Keratinocyte (primary cell): Measurements from ENCODE around the gene USP38. TPM values are rescaled to one million over a fixed set of nuclear protein-coding genes. Genes with fewer than 3 reads are reported as not detected.

Experiments
- DNase-seq: peaks from one replicate; pipeline ENCODE4 v3.0.0-alpha.2; 2011; ENCODE audit warnings: low read depth, missing footprints, low spot score
- FAIRE-seq: peaks from 2 replicates; lab custom pipeline; 2011; peaks lifted over from hg19 to GRCh38; lab: Jason Lieb, UNC
- H2AFZ ChIP-seq: 2 replicates; pipeline ENCODE4 v1.6.0; 2012; ENCODE audit warnings: low read length, control low read depth, inconsistent platforms; ENCODE audit not compliant: control insufficient read depth
- H3K27ac ChIP-seq: 2 replicates; pipeline ENCODE4 v1.5.1; 2011; ENCODE audit warnings: low read length; ENCODE audit not compliant: control insufficient read depth, insufficient read depth
- H3K27me3 ChIP-seq: 3 replicates; pipeline ENCODE4 v1.6.0; 2011; ENCODE audit warnings: low read length; ENCODE audit not compliant: control insufficient read depth, insufficient read depth; ENCODE audit errors: extremely low read depth
- H3K36me3 ChIP-seq, 2 experiments: 2 replicates in 1 of 2; 3 replicates in 1 of 2; pipeline ENCODE4 v1.5.1; 2011; ENCODE audit warnings: low read length in 2 of 2, mild to moderate bottlenecking in 1 of 2; ENCODE audit not compliant: control insufficient read depth in 2 of 2, insufficient read depth in 2 of 2; ENCODE audit errors: extremely low read depth in 1 of 2
- H3K4me1 ChIP-seq: 3 replicates; pipeline ENCODE4 v1.5.1; 2011; ENCODE audit warnings: low read length; ENCODE audit not compliant: control insufficient read depth, insufficient read depth; ENCODE audit errors: extremely low read depth
- H3K4me2 ChIP-seq: 3 replicates; pipeline ENCODE4 v1.6.0; 2011; ENCODE audit warnings: low read depth, low read length; ENCODE audit not compliant: control insufficient read depth, insufficient read depth; ENCODE audit errors: extremely low read depth
- H3K4me3 ChIP-seq, 3 experiments: fragments of 200-600 bp in 1 of 3; sonication (generic) in 1 of 3; 2 replicates in 2 of 3; 3 replicates in 1 of 3; pipeline ENCODE4 v1.5.1; 2011 to 2016; ENCODE audit warnings: low read length in 3 of 3, mild to moderate bottlenecking in 3 of 3, control low read depth in 2 of 3, inconsistent platforms in 1 of 3, low read depth in 1 of 3, mixed read lengths in 1 of 3, mixed run types in 1 of 3, moderate library complexity in 1 of 3; ENCODE audit not compliant: control insufficient read depth in 2 of 3, insufficient read depth in 2 of 3; ENCODE audit errors: extremely low read depth in 1 of 3
- H3K79me2 ChIP-seq: 2 replicates; pipeline ENCODE4 v1.6.0; 2012; ENCODE audit warnings: low read length; ENCODE audit not compliant: control insufficient read depth, insufficient read depth
- H3K9ac ChIP-seq: 3 replicates; pipeline ENCODE4 v1.6.0; 2011; ENCODE audit warnings: low read length; ENCODE audit not compliant: control insufficient read depth, insufficient read depth; ENCODE audit errors: extremely low read depth
- H3K9me1 ChIP-seq: 3 replicates; pipeline ENCODE4 v1.6.0; 2011; ENCODE audit warnings: low read length; ENCODE audit not compliant: control insufficient read depth, insufficient read depth; ENCODE audit errors: extremely low read depth
- H3K9me3 ChIP-seq: 2 replicates; pipeline ENCODE4 v1.5.1; 2012; ENCODE audit warnings: low read depth, low read length; ENCODE audit not compliant: control insufficient read depth
- H4K20me1 ChIP-seq: 3 replicates; pipeline ENCODE4 v1.6.0; 2011; ENCODE audit warnings: low read length; ENCODE audit not compliant: control insufficient read depth, insufficient read depth; ENCODE audit errors: extremely low read depth
- EZH2 ChIP-seq: IDR thresholded peaks from one replicate; pipeline ENCODE4 v1.6.1; 2012; ENCODE audit warnings: inconsistent platforms, mild to moderate bottlenecking, low read length, moderate library complexity
- dilution Hi-C: fragments of 300-500 bp; cut with MboI; formaldehyde crosslinking; loops from one replicate; pipeline ENCODE4 v1.7.0; 2020; ENCODE audit warnings: low sequenced_read_pairs; ENCODE audit not compliant: extremely low pct_ligation_motif_present
- polyA plus RNA-seq, 5 experiments: library from polyadenylated mRNA; depleted of rRNA in 3 of 5; stranded (reverse) in 3 of 5; stranded (forward) in 1 of 5; unstranded in 1 of 5; fragments of >200 nt; gene quantifications; 1 replicate in 1 of 5; 2 replicates in 3 of 5; 3 replicates in 1 of 5; pipeline versions ENCODE4 v1.2.1 to v1.2.3, GENCODE V29; 2011 to 2012; ENCODE audit warnings: missing spikeins in 2 of 5, low read depth in 1 of 5, low replicate concordance in 1 of 5
- TF ChIP-seq, protein P1 (sequence below), 3 experiments: IDR thresholded peaks in 1 of 3; conservative IDR thresholded peaks in 1 of 3; optimal IDR thresholded peaks in 1 of 3; 2 replicates in 2 of 3; 3 replicates in 1 of 3; pipeline versions ENCODE3 to v1.5.1; 2011; ENCODE audit warnings: low read length in 3 of 3, mild to moderate bottlenecking in 3 of 3, moderate library complexity in 2 of 3, control low read depth in 1 of 3, inconsistent platforms in 1 of 3; ENCODE audit not compliant: insufficient read depth in 2 of 3; ENCODE audit errors: extremely low read depth in 1 of 3

The USP38 gene
- polyA plus RNA-seq, 1 donor (not counting 4 experiments of a cell fraction or from before 2014, with no cell fraction given) = 12.8 TPM

DNA sequence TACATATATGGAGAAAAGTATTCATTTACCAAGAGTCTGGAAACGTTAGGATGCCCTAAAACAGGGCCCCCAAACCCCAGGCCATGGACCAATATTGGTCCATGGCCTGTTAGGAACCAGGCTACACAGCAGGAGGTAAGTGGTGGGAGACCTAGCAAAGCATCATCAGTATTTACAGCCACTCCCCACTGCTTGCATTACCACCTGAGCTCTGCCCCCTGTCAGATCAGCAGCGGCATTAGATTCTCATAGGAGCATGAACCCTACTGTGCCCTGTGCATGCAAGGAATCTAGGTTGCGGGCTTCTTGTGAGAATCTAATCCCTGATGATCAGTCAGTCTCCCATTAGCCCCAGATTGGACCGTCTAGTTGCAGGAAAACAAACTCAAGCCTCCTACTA is 62.3 kb downstream of the USP38 start:
- no peaks in the 10 kb centered on the region for H4K20me1 ChIP-seq
- H3K27ac ChIP-seq = no peak overlapping the region
- no peak overlapping the region for H3K4me3 ChIP-seq
- H3K79me2 ChIP-seq = no peaks in the 10 kb centered on the region
- TF ChIP-seq EZH2 = no peak
- TF ChIP-seq, protein P1, sequence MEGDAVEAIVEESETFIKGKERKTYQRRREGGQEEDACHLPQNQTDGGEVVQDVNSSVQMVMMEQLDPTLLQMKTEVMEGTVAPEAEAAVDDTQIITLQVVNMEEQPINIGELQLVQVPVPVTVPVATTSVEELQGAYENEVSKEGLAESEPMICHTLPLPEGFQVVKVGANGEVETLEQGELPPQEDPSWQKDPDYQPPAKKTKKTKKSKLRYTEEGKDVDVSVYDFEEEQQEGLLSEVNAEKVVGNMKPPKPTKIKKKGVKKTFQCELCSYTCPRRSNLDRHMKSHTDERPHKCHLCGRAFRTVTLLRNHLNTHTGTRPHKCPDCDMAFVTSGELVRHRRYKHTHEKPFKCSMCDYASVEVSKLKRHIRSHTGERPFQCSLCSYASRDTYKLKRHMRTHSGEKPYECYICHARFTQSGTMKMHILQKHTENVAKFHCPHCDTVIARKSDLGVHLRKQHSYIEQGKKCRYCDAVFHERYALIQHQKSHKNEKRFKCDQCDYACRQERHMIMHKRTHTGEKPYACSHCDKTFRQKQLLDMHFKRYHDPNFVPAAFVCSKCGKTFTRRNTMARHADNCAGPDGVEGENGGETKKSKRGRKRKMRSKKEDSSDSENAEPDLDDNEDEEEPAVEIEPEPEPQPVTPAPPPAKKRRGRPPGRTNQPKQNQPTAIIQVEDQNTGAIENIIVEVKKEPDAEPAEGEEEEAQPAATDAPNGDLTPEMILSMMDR (optimal IDR thresholded peaks at IDR 0.05 in 1 of 3, IDR thresholded peaks at IDR 0.05 in 1 of 3, conservative IDR thresholded peaks at IDR 0.05 in 1 of 3; ENCODE audit: extremely low read depth in 1 of 3, insufficient read depth in 2 of 3, low read length in 3 of 3) = no peak
- no peak for DNase-seq
- H3K27me3 ChIP-seq = no peaks in the 10 kb centered on the region
- H3K9me3 ChIP-seq = no peaks in the 10 kb centered on the region
- no peaks in the 10 kb centered on the region for H3K9me1 ChIP-seq
- H3K36me3 ChIP-seq = no peaks in the 10 kb centered on the region
- dilution Hi-C loops = no loop called here
- no peak overlapping the region for H3K9ac ChIP-seq
- no peak overlapping the region for H2AFZ ChIP-seq
- no peak overlapping the region for H3K4me2 ChIP-seq
- H3K4me1 ChIP-seq = peaks cover 20% of the 10 kb centered on the region
- no peak for FAIRE-seq

GRCh38 chr4:143247866-143248265 is 63.1 kb downstream of the USP38 start:
- Histone ChIP-seq H3K27ac (no peak overlapping the region), H3K36me3 (no peaks in the 10 kb centered on the region), H3K4me2 (no peak overlapping the region), H3K79me2 (no peaks in the 10 kb centered on the region), H3K9ac (no peak overlapping the region), H4K20me1 (no peaks in the 10 kb centered on the region), H3K4me1 (peaks cover 28% of the 10 kb centered on the region), H3K9me1 (no peaks in the 10 kb centered on the region), H3K4me3 (no peak overlapping the region), H2AFZ (no peak overlapping the region), H3K9me3 (no peaks in the 10 kb centered on the region), H3K27me3 (no peaks in the 10 kb centered on the region)
- no peak for TF ChIP-seq EZH2
- TF ChIP-seq, protein P1 (optimal IDR thresholded peaks at IDR 0.05 in 1 of 3, IDR thresholded peaks at IDR 0.05 in 1 of 3, conservative IDR thresholded peaks at IDR 0.05 in 1 of 3; ENCODE audit: extremely low read depth in 1 of 3, insufficient read depth in 2 of 3, low read length in 3 of 3) = no peak
- DNase-seq = no peak
- dilution Hi-C loops = no loop called here
- no peak for FAIRE-seq
